ENCODE measurements around the gene ECI2.
"Not testable (repeated sequence)": the region's sequence is repeated elsewhere in the genome, so short reads cannot be mapped to it uniquely, and the experiment has no call there.

Gene ECI2

GRCh38 chr6:4112366-4112765 lies 23.0 kb downstream of the ECI2 start:
- no peak for TF ChIP-seq CTCF (IDR thresholded peaks at IDR 0.05; ENCODE audit: low read depth, low read length)
- DNase-seq (ENCODE audit: low read depth, low spot score), result no peak
- H3K4me3 ChIP-seq (ENCODE audit: low read depth, low read length), result no peak overlapping the region
- in situ Hi-C loops (cut with HindIII; ENCODE audit: low sequenced_read_pairs), result no loop called here

GRCh38 chr6:4109363-4109815 lies 26.0 kb downstream of the ECI2 start:
- DNase-seq (ENCODE audit: low read depth, low spot score), result peak; percentile 89
- in situ Hi-C loops (cut with HindIII; ENCODE audit: low sequenced_read_pairs); H3K4me3 ChIP-seq (ENCODE audit: low read depth, low read length): not testable (repeated sequence)

GRCh38 chr6:4108561-4109093 lies 26.7 kb downstream of the ECI2 start:
- TF ChIP-seq CTCF (IDR thresholded peaks at IDR 0.05; ENCODE audit: low read depth, low read length), result no peak
- no peak overlapping the region for H3K4me3 ChIP-seq (ENCODE audit: low read depth, low read length)
- DNase-seq (ENCODE audit: low read depth, low spot score), result no peak
- in situ Hi-C loops (cut with HindIII; ENCODE audit: low sequenced_read_pairs), result no loop called here

GRCh38 chr6:4107873-4108272 lies 27.5 kb downstream of the ECI2 start:
- H3K4me3 ChIP-seq (ENCODE audit: low read depth, low read length), result no peak overlapping the region
- no peak for TF ChIP-seq CTCF (IDR thresholded peaks at IDR 0.05; ENCODE audit: low read depth, low read length)
- in situ Hi-C loops (cut with HindIII; ENCODE audit: low sequenced_read_pairs), result no loop called here
- DNase-seq (ENCODE audit: low read depth, low spot score), result no peak

- DNase-seq (ENCODE audit: low read depth, low spot score), result no peak
- in situ Hi-C loops (cut with HindIII; ENCODE audit: low sequenced_read_pairs), result no loop called here
- no peak for TF ChIP-seq CTCF (IDR thresholded peaks at IDR 0.05; ENCODE audit: low read depth, low read length)
- H3K4me3 ChIP-seq (ENCODE audit: low read depth, low read length), result no peak overlapping the region
These were observed 29.3 kb downstream of the ECI2 start for GRCh38 chr6:4105980-4106536.

GRCh38 chr6:4103929-4104328 lies 31.4 kb downstream of the ECI2 start:
- in situ Hi-C loops (cut with HindIII; ENCODE audit: low sequenced_read_pairs), result no loop called here
- H3K4me3 ChIP-seq (ENCODE audit: low read depth, low read length), result no peak overlapping the region
- DNase-seq (ENCODE audit: low read depth, low spot score), result no peak
- TF ChIP-seq CTCF (IDR thresholded peaks at IDR 0.05; ENCODE audit: low read depth, low read length), result no peak

- TF ChIP-seq CTCF (IDR thresholded peaks at IDR 0.05; ENCODE audit: low read depth, low read length), result no peak
- H3K4me3 ChIP-seq (ENCODE audit: low read depth, low read length), result no peak overlapping the region
- in situ Hi-C loops (cut with HindIII; ENCODE audit: low sequenced_read_pairs), result no loop called here
- DNase-seq (ENCODE audit: low read depth, low spot score), result no peak
These were observed 32.6 kb downstream of the ECI2 start for GRCh38 chr6:4102687-4103244.
